EH (cell line): ENCODE results near the gene STEAP4.
A peak's percentile ranks its signal among the peaks of the same experiment; 100 is the strongest.
"Not testable (repeated sequence)": the region's sequence is repeated elsewhere in the genome, so short reads cannot be mapped to it uniquely, and the experiment has no call there.

ENCODE experiments used
- DNase-seq: peaks from one replicate; pipeline ENCODE4 v3.0.0-alpha.2; 2015; ENCODE audit warnings: low read depth

Gene STEAP4

DNA sequence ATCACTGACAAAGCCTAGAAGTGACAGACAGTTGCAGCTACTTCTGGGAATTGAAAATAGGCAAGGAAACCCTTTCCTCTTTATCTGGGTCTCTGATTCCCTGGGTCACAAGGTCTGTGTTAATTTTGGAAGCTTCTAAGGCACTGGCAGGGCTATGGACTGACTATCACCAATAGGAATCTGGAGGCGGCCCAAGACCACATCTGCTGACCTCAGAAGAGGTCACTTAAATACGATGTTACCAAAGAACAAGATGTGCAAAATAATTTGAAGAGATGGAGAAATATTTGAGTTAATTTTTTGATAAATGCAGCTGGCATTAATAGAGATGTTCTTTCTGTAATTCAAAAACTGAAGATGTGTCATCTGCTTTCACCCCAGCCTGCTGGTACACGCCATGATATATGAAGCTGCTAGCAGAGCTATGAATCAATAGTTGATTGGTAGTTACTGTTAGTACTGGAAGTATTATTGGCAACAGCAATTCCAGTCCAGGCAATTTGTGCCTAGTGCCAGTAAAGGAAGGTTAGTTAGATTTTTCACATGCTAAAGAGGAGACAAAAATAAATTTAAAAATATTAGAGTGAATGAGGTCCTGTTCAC is 5.5 kb upstream of the STEAP4 start:
- DNase-seq = no peak

DNA sequence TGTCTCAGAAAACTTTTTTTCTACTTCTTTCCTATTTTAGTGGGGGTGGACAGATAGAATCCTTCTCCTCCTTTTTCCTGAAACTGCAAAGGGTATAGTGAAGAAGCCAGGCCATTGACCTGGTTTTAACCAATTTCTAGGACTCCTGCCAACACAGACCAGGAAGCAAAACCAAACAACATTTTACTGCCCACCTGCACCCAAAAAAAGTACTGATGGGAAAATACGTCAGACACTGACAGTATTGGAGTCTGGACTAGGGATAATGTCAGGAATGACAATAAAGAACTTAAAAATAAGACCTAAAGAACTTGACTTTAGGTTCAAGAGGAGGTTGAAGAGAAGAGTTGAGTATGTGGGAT is 5.0 kb upstream of the STEAP4 start:
- DNase-seq = no peak

DNA sequence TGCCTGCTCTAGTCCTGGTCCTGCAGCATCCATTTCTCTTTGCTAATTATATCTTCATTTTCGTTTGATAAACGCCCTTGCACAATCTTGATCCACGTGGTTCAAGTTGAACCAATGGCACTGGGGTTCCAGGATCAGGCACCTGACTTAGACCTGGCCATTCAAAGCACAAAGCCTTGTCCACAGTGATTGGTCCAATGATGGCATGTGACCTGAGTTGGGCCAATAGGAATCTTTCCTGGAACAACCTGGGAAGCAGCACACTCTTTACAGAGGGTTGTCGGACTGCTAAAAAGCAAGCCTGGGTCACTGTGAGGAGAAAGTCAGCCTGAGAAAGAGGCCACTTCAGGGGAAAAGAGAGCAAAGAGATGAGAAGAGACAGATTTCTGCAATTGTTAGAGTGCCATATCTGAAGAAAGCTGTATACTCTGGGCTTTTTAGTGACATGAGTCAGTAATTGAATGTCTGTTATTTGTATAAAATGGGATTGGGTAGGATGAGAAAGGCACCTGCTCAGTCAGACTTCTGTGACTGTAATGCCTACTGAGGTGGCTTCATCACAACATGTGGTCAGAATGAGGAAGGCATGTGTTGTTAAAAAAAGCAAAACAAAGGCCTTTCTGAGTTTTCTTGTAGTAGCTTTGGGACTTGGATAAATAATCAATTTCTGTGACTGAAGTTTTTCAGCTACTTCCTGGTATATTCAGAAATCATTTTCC is 4.4 kb upstream of the STEAP4 start:
- DNase-seq = no peak

GRCh38 chr7:88309819-88310218 is 3.1 kb upstream of the STEAP4 start:
- DNase-seq = no peak

DNA sequence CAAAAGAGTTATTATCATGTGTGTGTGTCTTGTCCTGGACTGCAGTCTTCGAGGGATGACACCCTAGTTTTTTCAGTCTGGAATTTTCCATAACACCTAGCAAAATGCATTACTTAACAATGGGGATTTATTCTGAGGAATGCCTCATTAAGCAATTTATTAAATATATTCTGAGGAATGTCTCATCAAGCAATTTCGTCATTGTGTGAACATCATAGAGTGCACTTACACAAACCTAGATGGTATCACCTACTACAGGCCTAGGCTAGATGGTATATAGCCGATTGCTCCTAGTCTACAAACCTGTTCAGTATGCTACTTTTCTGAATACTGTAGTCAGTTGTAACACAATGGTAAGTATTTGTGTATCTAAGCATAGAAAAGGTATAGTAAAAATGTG is 1.1 kb upstream of the STEAP4 start:
- DNase-seq = no peak

DNA sequence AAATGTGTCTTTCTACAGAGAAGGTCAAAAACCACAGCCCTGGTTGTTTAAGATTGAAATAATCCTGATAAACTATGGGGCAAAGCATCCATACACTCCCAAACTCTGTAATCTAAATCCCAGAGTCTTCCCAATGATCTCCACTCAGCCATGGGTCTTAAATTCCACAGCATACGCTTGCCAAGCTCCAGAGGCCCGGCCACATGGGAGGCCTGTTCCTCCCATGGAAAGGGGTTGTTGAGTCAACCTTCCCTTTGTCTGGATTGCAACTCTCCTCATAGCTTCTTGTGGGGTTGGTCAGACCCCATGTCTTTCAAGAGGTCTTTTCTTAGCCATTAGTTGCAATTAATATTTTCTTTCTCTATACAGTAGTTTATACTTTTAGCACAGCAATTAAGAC is 718 bp upstream of the STEAP4 start:
- no peak for DNase-seq

DNA sequence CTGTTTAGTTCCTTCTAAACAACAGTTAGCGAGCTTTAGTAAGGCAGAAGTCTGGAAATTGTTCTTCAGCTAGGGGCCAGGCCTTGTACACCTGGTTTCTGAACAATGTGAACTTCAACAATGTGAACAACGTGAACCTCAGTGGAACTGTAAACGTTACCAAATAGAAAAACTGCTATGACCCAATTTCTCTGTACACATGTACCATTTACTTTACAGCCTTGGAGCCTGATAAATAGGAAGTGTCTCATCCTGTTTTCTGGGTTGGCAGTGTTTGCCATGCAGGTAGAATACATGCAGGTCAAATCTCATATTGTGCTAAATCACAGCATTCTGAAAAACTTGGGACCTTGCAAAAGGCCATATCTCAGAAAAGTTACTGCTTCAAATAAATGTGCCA is 1.6 kb downstream of the STEAP4 start:
- no peak for DNase-seq

GRCh38 chr7:88302486-88302885 is 4.2 kb downstream of the STEAP4 start:
- no peak for DNase-seq

DNA sequence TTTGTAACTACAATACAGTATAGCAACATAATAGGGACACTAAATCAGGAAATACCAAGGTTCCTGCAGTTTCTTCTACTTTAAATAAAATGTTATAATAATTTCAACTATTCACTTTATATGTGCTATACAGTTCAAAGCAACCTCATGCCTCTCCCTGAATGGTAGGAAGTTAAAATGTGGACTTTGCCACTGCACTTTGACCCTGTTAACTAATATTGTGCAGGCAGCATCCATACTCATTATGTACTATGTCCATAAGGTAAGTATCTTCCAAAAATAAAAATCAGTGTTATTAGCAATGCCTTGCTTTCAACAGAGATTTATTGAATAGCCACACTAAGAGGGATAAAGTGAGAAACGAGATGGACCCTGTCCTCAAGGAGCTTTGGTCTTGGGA is 4.8 kb downstream of the STEAP4 start:
- no peak for DNase-seq

DNA sequence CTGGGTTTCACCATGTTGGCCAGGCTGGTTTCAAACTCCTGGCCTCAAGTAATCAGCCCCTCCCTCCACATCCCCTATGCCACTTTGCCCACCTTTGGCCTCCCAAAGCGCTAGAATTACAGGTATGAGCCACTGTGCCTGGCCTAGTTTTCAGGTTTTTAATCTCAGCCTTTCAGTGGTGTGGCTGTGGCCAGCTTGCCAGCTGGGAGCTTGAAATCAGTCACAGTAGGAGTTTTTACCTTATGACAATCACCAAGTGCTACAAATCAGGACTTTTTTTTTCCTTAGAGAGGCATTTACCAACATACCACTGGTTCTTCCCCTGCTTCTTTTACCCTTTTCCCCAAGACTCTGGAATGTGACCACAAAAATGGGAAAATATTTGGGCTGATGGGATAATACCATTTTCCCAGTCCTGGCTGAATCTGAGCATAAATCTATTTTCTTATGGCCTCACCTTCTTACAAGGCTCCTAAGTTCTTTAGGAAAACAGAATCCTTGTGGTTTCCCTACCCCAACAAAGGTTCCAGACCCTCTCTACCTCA is 6.2 kb downstream of the STEAP4 start:
- peak; percentile 0 for DNase-seq

DNA sequence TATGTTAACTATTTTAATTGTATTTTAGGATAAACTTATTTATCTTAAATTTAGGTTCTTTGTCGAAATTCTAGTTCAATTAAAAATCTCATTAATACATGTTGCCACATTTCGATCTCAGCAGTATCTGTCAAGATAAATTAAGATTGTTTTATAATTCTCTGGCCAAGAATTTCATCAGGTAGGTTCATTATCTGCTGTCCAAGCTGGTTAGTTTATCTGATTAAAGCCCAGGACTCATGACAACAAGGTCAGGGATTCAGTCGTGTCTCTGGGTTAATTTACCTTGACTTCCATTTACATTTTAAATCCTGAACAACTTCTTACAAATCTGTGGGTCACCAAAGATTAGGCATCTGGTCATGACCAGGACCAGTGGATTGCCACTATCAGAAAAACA is 7.6 kb downstream of the STEAP4 start:
- no peak for DNase-seq

- DNase-seq = no peak
Measured at GRCh38 chr7:88293866-88294265, 12.8 kb downstream of the STEAP4 start.

DNA sequence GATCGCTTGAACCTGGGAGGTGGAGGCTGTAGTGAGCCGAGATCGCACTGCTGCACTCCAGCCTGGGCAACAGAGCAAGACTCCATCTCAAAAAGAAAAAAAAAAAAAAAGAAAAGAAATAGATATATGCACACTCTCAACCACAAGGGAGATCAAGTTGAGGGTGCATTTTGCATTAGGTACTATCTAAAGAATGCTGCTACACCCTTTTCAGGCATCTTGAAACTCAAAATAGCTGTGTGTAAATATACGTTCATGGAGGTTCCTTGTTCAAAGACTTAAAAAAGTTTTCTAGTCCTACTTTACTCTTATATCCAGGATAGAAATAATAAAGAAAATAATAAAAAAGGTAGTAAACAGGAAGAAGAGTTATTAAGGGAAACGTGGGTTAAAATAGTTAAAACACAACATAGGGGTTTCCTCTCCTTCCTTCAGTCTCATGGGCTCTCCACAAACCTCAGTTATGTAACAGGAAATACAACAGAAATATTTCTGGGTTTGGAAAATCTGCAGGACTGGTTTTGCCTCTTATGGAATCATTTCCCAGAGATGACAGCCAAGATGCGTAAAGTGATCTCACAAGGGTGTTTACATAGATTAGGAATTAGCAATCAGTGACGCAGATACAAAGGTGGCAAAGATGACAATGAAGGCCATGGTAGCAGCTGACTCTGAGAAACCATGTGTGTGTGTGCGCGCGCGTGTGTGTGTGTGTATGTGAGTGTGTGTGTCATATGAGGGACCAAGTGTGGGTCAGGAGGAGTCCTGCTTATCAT is 15.1 kb downstream of the STEAP4 start:
- no peak for DNase-seq

DNA sequence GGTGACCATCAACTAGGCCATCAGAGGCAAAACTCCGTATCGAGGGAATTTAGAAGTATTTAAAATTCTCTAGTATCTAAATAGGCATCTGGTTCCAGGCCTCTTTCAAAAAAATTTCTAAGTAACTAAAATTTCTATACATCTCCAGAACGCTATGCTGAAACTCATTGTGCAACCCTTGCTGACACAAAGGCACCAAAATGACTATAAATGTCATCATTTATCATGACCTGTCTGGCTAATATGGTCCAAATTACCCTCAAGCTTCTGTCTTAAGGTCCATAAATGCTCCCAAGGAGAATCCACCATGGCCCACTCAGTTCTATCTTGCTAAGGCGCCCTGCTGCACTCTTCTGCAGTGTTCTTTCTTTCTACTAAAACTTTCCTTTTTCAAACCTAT is 16.2 kb downstream of the STEAP4 start:
- no peak for DNase-seq

DNA sequence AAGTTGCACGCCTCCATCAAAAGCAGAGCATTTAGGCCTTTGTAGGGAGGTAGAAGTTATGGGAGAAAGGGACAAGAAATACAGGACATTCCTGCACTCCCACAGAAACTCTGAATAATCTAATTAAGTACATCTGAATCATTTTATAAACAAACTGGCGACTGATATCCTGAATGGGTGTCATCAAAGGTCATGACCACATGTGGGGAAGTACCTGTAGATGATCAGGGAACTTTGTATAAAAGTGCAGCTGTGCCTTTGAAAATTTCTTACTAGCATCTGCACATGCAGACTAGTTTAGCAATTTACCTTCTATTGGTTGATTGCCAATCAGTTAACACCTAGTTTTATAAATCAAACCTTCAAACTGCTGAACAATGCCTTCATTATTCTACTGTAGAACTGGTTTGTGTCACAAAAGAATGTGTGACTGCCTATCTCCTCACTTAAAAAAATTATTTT is 17.1 kb downstream of the STEAP4 start:
- no peak for DNase-seq

- DNase-seq = no peak
Measured at GRCh38 chr7:88281749-88282148, 24.9 kb downstream of the STEAP4 start.

DNA sequence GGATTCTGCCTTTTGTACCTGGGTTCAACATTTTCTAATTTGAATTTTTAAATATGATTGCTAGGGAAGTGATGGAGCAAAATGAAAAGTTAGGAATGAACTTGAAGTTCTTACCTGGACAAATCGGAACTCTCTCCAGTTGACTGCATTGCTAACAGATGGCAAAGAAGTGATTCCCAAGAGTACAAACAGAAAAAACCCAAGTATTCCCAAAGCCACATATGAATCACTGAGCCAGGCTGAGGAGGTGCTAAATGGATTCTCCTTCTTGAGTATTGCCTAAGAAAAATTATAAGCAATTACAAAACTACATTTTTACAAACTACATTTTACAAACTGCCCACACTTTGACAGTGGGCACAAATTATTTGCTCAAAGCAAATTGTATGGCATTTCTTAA is 25.9 kb downstream of the STEAP4 start:
- DNase-seq = no peak

DNA sequence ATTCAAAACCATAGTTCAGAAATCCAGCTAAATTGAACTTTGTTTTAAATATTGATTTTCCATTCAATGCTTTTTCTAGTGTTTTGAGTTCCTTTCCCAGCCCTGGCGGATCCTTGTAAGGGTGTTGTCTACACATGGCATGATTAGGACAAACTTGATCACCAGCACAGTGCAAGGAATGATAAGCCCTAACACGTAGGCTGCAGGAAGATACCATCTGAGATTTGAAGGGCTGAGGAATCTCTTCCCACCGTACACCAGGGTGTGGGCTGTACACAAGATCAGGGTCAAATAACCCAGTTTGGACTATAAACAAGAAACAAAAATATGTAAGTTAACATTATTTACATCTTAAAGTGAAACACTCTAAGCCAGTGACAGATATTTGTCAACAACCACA is 27.4 kb downstream of the STEAP4 start:
- no peak for DNase-seq

- DNase-seq = no peak
Measured at GRCh38 chr7:88278881-88279280, 27.8 kb downstream of the STEAP4 start.

GRCh38 chr7:88276605-88277153 is 30.0 kb downstream of the STEAP4 start:
- DNase-seq = no peak

DNA sequence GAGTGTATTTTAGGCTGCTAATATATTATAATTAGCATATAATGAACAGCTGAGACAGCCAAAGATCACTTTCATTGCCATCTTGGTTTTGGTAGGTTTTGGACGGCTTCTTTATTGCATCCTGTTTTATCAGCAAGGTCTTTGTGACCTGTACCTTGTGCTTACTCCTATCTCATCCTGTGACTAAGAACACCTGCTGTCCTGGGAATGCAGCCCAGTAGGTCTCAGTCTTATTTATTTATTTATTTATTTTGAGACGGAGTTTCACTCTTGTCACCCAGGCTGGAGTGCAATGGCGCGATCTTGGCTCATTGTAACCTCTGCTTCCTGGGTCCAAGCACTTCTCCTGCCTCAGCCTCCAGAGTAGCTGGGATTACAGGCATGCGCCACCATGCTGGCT is 31.8 kb downstream of the STEAP4 start:
- not testable (repeated sequence) for DNase-seq

- no peak for DNase-seq
Measured at GRCh38 chr7:88269586-88269985, 37.1 kb downstream of the STEAP4 start.

DNA sequence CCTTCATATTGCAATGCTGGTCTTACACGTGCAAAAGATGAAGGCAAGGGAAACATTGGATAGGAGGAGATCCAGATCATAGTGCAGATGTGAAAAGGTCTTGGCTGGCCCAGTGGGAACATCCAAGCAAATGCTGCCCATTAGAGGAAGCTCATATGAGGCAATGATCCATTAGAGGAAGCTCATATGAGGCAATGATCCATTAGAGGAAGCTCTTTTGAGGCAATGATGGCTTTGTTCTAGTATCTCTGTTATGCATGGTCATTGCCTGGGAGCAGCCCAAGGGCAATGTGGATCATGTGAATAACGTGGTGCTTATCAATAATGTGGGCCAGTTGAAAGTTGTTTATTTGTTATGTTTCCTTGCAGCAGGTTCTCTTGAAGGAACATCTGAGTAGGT is 37.8 kb downstream of the STEAP4 start:
- DNase-seq = no peak
